NB4 (cell line): ENCODE measurements around the gene RIC8A.

Source experiments
- DNase-seq: peaks from one replicate; pipeline ENCODE4 v3.0.0; 2010; ENCODE audit warnings: low read depth
- H3K4me3 ChIP-seq: one replicate; pipeline ENCODE4 v1.5.1; 2011; ENCODE audit warnings: mild to moderate bottlenecking, low read depth, low read length, moderate library complexity
- MAX ChIP-seq: IDR thresholded peaks from 2 replicates; pipeline ENCODE4 v1.6.1; 2011; ENCODE audit warnings: low read depth, low read length
- MYC ChIP-seq: IDR thresholded peaks from 2 replicates; pipeline ENCODE4 v1.6.1; 2011; ENCODE audit warnings: low read depth, low read length
- POLR2A ChIP-seq: IDR thresholded peaks from 2 replicates; pipeline ENCODE4 v1.6.1; 2011; ENCODE audit warnings: mild to moderate bottlenecking; ENCODE audit not compliant: insufficient read length; ENCODE audit errors: extremely low read depth
- TF ChIP-seq, protein P1 (sequence below): IDR thresholded peaks from one replicate; pipeline ENCODE4 v1.5.1; 2012; ENCODE audit warnings: low read depth, low read length

The RIC8A gene

DNA sequence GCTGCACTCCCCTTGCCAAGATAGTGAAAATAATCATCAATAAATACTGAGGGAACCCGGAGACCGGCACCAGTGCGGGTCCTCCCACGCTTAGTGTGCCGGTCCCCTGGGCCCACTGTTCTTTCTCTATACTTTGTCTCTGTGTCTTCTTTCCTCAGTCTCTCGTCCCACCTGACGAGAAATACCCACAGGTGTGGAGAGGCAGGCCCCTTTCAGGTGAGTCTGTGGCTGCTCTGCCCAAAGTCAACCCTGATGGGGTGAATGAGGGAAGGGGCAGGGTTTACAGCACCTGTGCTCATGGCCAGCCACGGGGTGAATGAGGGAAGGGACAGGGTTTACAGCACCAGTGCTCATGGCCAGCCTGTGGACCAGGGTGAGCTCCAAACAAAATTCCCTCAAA is 5.0 kb upstream of the RIC8A start:
- no peak for DNase-seq
- TF ChIP-seq POLR2A, result no peak
- TF ChIP-seq MAX, result no peak
- TF ChIP-seq, protein P1, sequence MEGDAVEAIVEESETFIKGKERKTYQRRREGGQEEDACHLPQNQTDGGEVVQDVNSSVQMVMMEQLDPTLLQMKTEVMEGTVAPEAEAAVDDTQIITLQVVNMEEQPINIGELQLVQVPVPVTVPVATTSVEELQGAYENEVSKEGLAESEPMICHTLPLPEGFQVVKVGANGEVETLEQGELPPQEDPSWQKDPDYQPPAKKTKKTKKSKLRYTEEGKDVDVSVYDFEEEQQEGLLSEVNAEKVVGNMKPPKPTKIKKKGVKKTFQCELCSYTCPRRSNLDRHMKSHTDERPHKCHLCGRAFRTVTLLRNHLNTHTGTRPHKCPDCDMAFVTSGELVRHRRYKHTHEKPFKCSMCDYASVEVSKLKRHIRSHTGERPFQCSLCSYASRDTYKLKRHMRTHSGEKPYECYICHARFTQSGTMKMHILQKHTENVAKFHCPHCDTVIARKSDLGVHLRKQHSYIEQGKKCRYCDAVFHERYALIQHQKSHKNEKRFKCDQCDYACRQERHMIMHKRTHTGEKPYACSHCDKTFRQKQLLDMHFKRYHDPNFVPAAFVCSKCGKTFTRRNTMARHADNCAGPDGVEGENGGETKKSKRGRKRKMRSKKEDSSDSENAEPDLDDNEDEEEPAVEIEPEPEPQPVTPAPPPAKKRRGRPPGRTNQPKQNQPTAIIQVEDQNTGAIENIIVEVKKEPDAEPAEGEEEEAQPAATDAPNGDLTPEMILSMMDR, result no peak
- no peak for TF ChIP-seq MYC
- no peak overlapping the region for H3K4me3 ChIP-seq

GRCh38 chr11:203056-203944 is 4.2 kb upstream of the RIC8A start:
- no peak for DNase-seq
- TF ChIP-seq MAX, result no peak
- TF ChIP-seq POLR2A, result no peak
- no peak for TF ChIP-seq MYC
- TF ChIP-seq, protein P1, result no peak
- no peak overlapping the region for H3K4me3 ChIP-seq

GRCh38 chr11:203945-204586 is 3.4 kb upstream of the RIC8A start:
- no peak for DNase-seq
- H3K4me3 ChIP-seq, result no peak overlapping the region
- TF ChIP-seq MAX, result no peak
- TF ChIP-seq, protein P1, result no peak
- no peak for TF ChIP-seq POLR2A
- no peak for TF ChIP-seq MYC

GRCh38 chr11:204587-205109 is 2.9 kb upstream of the RIC8A start:
- no peak for DNase-seq
- H3K4me3 ChIP-seq, result no peak overlapping the region
- no peak for TF ChIP-seq MYC
- TF ChIP-seq POLR2A, result no peak
- TF ChIP-seq, protein P1, result no peak
- no peak for TF ChIP-seq MAX

- DNase-seq, result no peak
- no peak overlapping the region for H3K4me3 ChIP-seq
- TF ChIP-seq POLR2A (no peak), MYC (no peak), MAX (no peak)
- TF ChIP-seq, protein P1, result no peak
Measured at GRCh38 chr11:205221-206001, 2.1 kb upstream of the RIC8A start.
